ENCODE data around the gene HCFC1R1.

Gene HCFC1R1

DNA sequence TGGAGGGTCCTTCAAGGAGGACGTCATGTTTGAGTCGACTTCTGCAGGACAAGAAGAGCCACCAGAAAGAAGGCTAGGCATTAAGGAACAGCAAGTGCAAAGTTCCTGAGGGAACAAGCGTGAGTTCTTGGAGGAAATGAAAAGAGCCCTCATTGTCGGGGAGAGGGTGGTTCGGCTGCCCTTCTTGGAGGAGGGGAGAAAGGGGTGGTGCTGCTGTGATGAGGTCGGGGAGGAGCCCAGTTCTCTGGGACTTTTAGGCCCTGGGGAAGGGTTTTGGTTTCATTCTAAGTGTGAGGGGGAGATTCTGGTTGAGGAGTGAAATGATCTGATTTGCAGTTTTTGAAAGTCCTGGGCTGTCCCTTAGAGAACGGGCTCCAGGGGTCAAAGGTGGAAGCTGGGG is 8.9 kb upstream of the HCFC1R1 start:
- H3K27ac ChIP-seq, result no peak overlapping the region
- TF ChIP-seq, protein P1, sequence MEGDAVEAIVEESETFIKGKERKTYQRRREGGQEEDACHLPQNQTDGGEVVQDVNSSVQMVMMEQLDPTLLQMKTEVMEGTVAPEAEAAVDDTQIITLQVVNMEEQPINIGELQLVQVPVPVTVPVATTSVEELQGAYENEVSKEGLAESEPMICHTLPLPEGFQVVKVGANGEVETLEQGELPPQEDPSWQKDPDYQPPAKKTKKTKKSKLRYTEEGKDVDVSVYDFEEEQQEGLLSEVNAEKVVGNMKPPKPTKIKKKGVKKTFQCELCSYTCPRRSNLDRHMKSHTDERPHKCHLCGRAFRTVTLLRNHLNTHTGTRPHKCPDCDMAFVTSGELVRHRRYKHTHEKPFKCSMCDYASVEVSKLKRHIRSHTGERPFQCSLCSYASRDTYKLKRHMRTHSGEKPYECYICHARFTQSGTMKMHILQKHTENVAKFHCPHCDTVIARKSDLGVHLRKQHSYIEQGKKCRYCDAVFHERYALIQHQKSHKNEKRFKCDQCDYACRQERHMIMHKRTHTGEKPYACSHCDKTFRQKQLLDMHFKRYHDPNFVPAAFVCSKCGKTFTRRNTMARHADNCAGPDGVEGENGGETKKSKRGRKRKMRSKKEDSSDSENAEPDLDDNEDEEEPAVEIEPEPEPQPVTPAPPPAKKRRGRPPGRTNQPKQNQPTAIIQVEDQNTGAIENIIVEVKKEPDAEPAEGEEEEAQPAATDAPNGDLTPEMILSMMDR (conservative IDR thresholded peaks at IDR 0.05), result no peak

- no peak overlapping the region for H3K27ac ChIP-seq
- TF ChIP-seq, protein P1 (conservative IDR thresholded peaks at IDR 0.05), result no peak
Observed at GRCh38 chr16:3030222-3031212, 6.8 kb upstream of the HCFC1R1 start.

GRCh38 chr16:3029491-3030221 is 5.9 kb upstream of the HCFC1R1 start:
- TF ChIP-seq, protein P1 (conservative IDR thresholded peaks at IDR 0.05), result no peak

GRCh38 chr16:3028716-3029319 is 5.1 kb upstream of the HCFC1R1 start:
- H3K27ac ChIP-seq, result no peak overlapping the region
- TF ChIP-seq, protein P1 (conservative IDR thresholded peaks at IDR 0.05), result no peak

More at GRCh38 chr16:3029491-3030221, 5.9 kb upstream of the HCFC1R1 start:
- no peak overlapping the region for H3K27ac ChIP-seq

DNA sequence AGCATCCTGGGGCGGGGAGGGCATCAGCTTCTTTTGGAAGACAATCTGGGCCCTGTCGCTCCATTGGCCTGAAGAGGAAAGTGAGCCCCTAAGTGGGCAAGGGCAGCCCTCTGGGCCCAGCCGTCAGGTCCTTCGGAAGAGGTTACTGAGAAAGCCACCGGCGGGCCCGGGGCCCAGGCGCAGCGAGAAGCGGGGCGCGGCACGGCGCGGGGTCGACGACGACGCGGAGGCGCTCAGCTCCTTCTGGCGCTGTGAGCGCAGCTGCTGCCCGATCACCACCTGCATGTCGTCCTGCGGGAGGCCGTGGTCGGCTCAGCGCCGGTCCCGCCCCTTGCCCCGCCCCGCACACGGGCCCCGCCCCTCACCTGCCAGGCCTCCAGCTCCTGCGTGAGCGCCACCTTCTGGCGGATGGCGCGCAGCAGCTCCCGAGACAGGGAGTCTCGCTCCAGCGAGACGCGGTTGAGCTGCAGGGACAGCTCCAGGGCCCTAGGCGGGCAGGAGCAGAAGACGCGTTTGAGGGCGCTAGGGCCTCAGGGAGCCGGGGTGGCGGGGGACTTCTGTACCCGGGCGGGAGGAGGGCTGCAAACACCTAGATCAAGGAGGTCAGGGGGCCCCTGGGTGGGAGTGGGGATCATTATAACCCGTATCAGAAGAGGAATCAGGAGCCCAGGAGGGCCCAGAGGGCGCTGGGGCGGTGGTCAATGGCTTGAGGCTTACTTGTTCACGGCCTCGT is 4.4 kb upstream of the HCFC1R1 start:
- TF ChIP-seq, protein P1 (conservative IDR thresholded peaks at IDR 0.05), result peak; percentile 90

DNA sequence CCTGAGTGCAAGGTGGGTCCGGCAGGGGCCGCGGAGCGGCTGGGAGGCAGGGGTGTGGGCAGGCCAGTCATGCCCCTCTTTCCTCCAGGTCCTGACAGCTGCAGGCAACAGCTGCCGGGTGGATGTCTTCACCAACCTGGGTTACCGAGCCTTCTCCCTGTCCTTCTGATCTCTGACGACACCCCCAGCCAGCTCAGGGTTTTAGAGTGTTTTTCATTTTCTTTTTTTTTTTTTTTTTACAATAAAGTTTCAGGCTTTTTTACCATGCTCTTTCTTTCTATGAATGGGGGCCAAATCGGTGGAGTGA is 3.7 kb upstream of the HCFC1R1 start:
- no peak overlapping the region; the same call in 1 of the 2 replicates for H3K27ac ChIP-seq
- TF ChIP-seq, protein P1 (conservative IDR thresholded peaks at IDR 0.05), result no peak

More for the DNA sequence above, 4.4 kb upstream of the HCFC1R1 start:
- H3K27ac ChIP-seq, result peak overlapping the region; percentile 46

Data from VCaP (cell line).